ENCODE data around the gene TMPRSS15.

The TMPRSS15 gene

GRCh38 chr21:18340387-18340942, 63.1 kb downstream of the TMPRSS15 start:
- DNase-seq = no peak

- DNase-seq = no peak
Measured at GRCh38 chr21:18335651-18336236, 67.8 kb downstream of the TMPRSS15 start.

DNA sequence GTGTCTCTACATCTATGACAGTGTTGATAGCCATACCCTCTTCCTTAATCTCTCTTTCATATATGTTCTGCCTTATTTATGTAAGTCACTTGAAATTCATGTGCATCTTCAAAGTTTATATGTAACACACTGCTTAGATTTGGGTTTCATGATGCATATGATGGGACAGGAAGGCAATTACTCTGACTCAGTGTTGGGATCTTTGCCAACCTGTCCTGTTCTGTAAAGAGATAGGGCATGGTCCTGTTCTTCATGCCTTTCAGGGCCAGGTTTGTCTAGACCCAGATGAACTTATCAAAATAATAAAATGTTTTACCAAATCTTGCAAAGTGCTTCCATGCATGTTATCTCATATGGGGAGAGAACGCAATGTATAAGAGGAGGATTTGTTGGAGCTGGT, 69.5 kb downstream of the TMPRSS15 start:
- no peak for DNase-seq

GRCh38 chr21:18318156-18318555, 85.4 kb downstream of the TMPRSS15 start:
- no peak for DNase-seq

GRCh38 chr21:18298228-18298627, 105.4 kb downstream of the TMPRSS15 start:
- DNase-seq = no peak

GRCh38 chr21:18294100-18294499, 109.5 kb downstream of the TMPRSS15 start:
- DNase-seq = no peak

GRCh38 chr21:18289876-18290275, 113.7 kb downstream of the TMPRSS15 start:
- no peak for DNase-seq

GRCh38 chr21:18285379-18285778, 118.2 kb downstream of the TMPRSS15 start:
- no peak for DNase-seq

DNA sequence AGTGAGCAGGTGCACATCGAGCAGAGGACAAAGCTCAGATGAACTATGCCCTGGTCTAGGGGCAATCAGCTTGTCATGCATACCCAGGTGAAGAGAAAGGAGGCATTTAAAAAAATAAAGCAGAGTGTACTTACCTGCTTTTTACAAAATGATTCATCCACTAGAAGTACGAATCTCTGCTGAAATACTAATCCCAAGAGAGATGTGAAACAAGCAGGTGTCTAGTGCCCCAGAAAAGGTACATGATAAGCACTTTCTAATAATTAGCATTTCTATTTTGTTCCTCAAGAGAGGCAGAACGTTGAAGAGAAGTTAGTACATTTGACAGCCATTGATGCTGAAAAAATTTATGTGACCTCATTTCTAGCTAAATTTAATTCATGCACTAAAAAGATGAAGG, 127.8 kb downstream of the TMPRSS15 start:
- peak; percentile 87 for DNase-seq

DNA sequence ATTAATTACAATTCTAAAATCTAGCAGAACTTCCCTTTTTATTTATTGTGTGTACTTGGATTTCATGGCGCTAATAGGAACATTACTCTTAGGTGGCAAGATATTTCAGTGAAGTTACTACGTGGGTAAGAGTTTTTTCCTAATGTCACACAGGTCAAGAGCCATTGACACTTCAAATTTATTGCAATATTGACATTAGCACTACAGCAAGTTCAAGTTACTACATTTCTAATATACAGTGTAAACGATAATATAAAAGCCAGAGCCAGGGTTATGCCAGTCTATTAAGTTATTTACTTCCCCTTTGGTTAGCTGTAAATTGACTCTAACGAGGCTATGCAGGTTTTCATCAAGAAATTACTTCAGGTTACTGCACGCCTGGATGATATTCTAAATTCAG, 129.2 kb downstream of the TMPRSS15 start:
- no peak for DNase-seq

- DNase-seq = no peak
Measured at GRCh38 chr21:18273400-18273799, 130.2 kb downstream of the TMPRSS15 start.

DNA sequence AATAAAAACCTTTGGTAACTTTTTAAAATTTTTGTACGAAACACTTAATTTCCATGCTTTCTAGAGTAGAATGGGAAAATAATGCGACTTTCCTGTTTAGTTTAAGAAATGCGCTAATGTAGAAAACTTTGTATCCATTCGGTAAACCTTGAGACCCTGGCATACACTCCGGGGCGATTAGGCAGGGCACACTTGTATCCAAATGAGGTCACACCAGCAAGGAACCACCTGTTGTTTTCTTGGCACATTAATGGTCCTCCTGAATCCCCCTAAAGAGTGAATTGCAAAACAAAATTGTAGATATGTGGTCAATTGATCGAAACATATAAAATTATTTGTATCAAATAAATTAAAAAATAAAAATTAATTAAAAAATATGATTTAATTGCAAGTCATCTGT, 133.7 kb downstream of the TMPRSS15 start:
- DNase-seq = no peak

DNA sequence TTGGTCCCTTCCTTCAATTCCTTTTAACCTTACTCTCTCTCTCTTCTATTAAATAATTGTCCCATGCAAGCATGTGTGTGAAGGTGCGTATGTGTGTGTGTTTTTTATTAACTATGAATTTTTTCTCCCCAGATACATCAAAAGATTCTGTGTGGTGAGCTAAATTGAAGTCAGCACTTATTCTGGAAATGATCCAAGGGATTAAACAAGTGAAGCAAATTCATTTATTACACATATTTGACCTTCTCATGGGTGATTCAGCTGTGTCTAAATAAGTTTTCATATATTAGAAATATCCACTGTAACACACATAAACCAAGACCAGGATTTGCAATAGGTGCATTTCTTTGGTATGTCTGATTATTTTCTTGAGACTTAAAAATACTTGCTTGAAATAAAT, 134.7 kb downstream of the TMPRSS15 start:
- DNase-seq = no peak

DNA sequence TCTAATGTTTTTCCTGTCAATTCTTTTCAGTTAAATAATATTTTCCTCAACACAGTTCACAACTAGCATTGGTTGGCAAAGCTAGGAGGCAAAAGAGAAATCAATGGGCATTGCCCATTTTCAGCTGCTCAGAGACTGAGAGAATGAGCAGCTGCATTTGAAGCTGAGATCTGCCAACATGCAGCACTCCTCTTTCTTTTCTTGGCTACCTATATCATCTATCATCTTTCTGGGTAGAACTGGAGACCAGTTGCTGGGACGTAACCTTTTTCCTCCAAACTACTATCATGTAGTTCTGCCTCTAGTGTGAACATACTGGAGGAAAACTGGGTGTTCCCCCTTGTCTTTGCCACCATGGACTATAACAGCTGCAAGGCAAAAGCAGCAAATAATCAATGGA, 136.1 kb downstream of the TMPRSS15 start:
- no peak for DNase-seq

DNA sequence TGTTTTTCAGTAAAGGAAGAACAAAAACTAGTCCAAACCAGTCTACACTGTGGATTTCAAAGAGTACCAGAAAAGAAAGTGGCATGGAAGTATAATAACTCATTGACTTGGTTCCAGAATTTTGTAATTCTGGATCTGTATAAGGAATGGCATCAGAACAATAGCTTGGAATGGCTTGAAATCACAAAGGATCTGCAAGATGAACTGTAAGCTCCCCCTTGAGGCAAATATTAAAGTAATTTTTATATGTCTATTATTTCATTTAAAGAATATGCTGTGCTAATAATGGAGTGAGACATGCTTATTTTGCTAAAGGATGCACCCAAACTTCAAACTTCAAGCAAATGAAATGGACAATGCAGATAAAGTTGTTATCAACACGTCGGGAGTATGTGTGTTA, 137.6 kb downstream of the TMPRSS15 start:
- DNase-seq = no peak

GRCh38 chr21:18253799-18254198, 149.8 kb downstream of the TMPRSS15 start:
- no peak for DNase-seq

DNA sequence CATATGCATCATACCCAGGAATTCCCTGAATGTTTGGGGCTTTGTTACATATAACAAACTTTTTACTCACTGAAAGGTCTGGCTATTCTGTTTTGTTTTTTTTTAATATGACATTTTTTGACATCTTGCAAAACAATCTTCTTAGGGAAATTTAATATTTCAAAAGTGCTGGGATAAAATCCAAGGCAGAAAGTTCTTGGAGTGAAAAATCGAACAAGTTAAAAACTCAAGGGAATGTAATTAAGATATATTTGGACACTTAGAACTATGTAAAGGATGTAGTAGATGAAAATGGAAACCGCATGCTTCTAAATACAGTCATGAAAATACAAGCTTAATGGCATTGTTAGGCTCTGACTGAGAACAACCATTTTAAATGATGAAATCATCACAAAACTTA, 150.4 kb downstream of the TMPRSS15 start:
- no peak for DNase-seq

DNA sequence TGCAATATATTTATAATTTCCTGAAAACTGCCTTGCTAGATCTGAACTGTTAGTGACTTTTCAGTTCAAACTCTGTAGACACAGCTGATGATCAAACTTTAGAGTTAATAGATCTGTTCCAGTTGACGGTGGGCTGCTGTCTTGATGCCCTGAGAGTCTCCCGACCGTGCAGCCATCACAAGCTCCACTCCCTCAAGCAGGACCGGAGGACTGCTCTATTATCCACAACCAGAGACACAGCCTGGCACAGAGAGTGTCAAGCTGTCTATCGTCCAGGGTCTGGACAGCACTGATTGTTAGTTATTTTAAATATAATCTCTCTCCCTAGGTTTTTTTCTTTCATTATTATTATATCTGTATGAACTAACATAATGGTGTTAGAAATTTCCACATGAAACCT, 150.9 kb downstream of the TMPRSS15 start:
- DNase-seq = no peak

DNA sequence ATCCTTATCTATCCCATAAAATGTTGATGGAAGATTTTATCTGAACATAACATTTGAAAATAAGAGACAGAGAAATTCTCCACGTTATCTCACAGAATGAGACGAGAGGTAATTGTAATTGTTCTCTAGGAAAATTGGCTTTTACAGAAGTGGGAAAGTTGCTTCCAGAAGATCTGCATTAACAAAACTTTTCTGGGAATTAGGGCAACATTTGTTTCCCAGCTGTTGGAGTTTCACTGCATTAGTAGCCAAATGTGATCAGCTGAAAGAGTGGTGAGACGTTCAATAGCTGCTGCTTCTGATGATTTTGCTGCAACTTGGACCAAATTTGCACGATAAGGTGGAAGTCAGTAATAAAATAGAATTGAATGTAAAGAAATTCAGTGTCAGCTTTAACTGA, 151.3 kb downstream of the TMPRSS15 start:
- DNase-seq = no peak

DNA sequence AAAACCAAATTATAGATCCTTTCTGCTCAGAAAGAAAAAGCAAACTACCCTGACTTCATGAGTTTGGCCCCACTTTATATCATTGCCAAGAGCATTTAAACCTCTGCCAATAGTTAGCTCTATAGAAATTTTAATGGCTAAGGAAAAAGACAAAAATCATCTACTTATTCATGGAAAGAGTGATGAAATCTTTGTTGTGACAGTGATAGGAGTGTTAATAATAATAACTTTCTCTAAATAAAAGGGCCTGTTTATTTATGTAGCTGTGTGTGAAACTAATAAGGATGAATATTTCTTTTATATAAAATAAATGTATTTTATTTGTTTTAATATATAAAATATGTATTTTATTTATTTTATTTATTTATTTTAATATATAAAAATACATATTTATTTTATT, 152.5 kb downstream of the TMPRSS15 start:
- no peak for DNase-seq

DNA sequence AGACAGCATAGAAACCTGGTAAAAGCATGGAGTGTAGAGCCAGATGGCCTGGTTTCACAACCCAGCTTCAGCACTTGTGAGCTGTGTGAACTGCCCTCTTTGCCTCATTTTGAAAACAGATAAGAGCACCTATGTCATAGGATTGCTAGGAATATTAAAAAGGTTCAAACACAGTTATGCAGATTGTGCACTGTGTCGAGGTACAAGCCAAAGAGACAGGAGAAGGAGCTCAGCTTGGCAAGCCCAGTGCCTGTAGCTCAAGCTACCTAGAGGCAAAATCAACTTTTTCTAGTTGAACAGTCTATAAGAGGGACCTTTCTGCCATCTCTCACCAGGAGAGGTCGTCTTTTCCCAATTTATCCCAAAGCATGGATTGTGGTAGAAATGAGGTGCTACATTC, 153.9 kb downstream of the TMPRSS15 start:
- no peak for DNase-seq

DNA sequence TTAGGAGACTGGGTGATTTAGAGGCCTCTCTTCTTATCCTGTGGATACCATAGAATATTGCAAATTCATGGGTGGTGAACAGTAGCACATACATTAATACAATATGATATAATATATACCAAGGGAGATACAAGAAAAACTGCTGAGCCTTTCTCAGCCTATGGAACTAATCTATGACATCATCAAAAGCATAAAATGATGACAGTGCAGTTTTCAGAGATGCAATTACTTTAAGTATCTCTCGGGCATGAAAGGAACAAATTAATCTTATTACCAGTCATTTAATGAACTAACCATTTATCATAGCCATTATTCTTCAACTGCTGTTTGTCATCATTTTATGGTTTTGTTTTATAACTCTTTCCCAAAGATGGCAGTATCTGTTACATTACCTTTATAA, 155.4 kb downstream of the TMPRSS15 start:
- no peak for DNase-seq

- DNase-seq = no peak
Measured at GRCh38 chr21:18245464-18245967, 158.1 kb downstream of the TMPRSS15 start.

- DNase-seq = no peak
Measured at GRCh38 chr21:18244671-18245463, 158.7 kb downstream of the TMPRSS15 start, which contains the start of gene CHODL. Gene CHODL, plus strand, starts transcription at chr21:18244833. Its CDS starts 391 bp downstream, at chr21:18245224.

Data from NCI-H1436 treated with DMSO at 0.1 percent for 48 hours (cell line).